Heart left ventricle (tissue), 13 donors: ENCODE results near the gene NBL1.

ENCODE experiments used
- CTCF ChIP-seq, 12 donors: fragments of 200-600 bp; sonication (generic) in 4 of 12; IDR thresholded peaks; one replicate each; pipeline versions ENCODE4 v1.5.0 to v1.8.0; 2018 to 2022; ENCODE audit warnings: antibody characterized with exemption in 12 of 12, mild to moderate bottlenecking in 5 of 12
- POLR2A ChIP-seq, 2 donors: fragments of 450-650 bp; IDR thresholded peaks; one replicate each; pipeline ENCODE4 v1.6.1; 2017; ENCODE audit warnings: antibody characterized with exemption in 2 of 2, mild to moderate bottlenecking in 2 of 2, moderate library complexity in 2 of 2
- donor health status: ischemic (EF 13 %, LVEDD 7.1; RV severe dilation, severe dysfunction).
- donor health status: DM: no; HTN: yes; CAD: no.
- donor health status: DM: no; HTN: no; CAD: no.
- donor health status: ischemic (EF 25% LVEDD 6.9; RV normal size, moderate dysfunction).
- donor health status: ischemic (EF 25% LVEDD 5.7; RV mildly dilated, moderate dysfunction).
- donor health status: ischemic (EF 35%, LVEDD 5.7; RV mildly dilated, moderate dysfunction).
- donor health status: nonischemic (EF 11% LVEDD 7.7; RV severe dilation, severe dysfunction).
- donor health status: DM: yes; HTN: yes; CAD: no.
- donor health status: PGD.
- donor health status: ischemic (EF 29% LVEDD 5.4; RV normal size, mild dysfunction).
- donor health status: nonischemic (EF 23%, LVEDD 6.1; RV moderate dilation, normal function).

- TF ChIP-seq CTCF (IDR thresholded peaks at IDR 0.05), result no peak
- TF ChIP-seq POLR2A (IDR thresholded peaks at IDR 0.05), result no peak
Measured at GRCh38 chr1:19664453-19665185, 20.5 kb downstream of the NBL1 start, which contains the start of gene HTR6.
